HEK293T (cell line): ENCODE measurements around the gene TBCK.

Experiments
- ARNT ChIP-seq: fragments of 450-650 bp; IDR thresholded peaks from 2 replicates; pipeline ENCODE4 v1.6.1; 2017; ENCODE audit warnings: mild to moderate bottlenecking
- BHLHE40 ChIP-seq: fragments of 450-650 bp; IDR thresholded peaks from 2 replicates; pipeline ENCODE4 v1.6.1; 2016; ENCODE audit warnings: mild to moderate bottlenecking, moderate library complexity, borderline replicate concordance
- FOXK2 ChIP-seq: fragments of 450-650 bp; IDR thresholded peaks from 2 replicates; pipeline ENCODE4 v1.6.1; 2016; ENCODE audit warnings: mild to moderate bottlenecking
- HDGF ChIP-seq: fragments of 450-650 bp; IDR thresholded peaks from 2 replicates; pipeline ENCODE4 v1.6.1; 2017; ENCODE audit warnings: antibody characterized with exemption, borderline replicate concordance
- LEF1 ChIP-seq: fragments of 450-650 bp; IDR thresholded peaks from 2 replicates; pipeline ENCODE4 v1.6.1; 2017; ENCODE audit warnings: mild to moderate bottlenecking, borderline replicate concordance
- SP1 ChIP-seq: fragments of 450-650 bp; IDR thresholded peaks from 2 replicates; pipeline ENCODE4 v1.6.1; 2017
- ZNF384 ChIP-seq: fragments of 450-650 bp; IDR thresholded peaks from 2 replicates; pipeline ENCODE4 v1.6.1; 2016
- TF ChIP-seq, protein P1 (sequence below): fragments of 450-650 bp; IDR thresholded peaks from 2 replicates; pipeline ENCODE4 v1.6.1; 2016

DNA sequence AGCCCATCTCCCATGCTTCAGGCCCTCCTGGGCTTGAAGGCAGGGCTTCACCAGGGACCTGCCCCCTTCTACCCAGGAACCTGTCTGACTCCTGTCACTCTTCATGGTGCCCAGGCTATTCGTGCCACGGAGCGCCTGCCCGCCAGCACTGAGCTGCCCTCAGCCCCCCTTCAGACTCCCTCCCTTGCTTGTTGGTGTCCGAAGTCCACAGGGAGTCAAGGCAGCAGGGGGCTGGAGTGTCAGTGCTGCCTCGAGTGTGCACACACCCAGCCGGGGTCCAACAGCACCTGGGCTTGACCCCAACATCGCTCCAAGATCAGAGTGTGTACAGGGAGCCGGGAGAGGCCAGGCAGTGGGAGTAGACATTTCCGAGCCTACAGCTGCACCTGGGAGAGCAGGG lies 59.8 kb downstream of the TBCK start:
- TF ChIP-seq ZNF384, result no peak
- TF ChIP-seq ARNT, result no peak
- no peak for TF ChIP-seq BHLHE40
- no peak for TF ChIP-seq SP1
- TF ChIP-seq, protein P1, sequence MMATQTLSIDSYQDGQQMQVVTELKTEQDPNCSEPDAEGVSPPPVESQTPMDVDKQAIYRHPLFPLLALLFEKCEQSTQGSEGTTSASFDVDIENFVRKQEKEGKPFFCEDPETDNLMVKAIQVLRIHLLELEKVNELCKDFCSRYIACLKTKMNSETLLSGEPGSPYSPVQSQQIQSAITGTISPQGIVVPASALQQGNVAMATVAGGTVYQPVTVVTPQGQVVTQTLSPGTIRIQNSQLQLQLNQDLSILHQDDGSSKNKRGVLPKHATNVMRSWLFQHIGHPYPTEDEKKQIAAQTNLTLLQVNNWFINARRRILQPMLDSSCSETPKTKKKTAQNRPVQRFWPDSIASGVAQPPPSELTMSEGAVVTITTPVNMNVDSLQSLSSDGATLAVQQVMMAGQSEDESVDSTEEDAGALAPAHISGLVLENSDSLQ, result no peak
- no peak for TF ChIP-seq HDGF
- no peak for TF ChIP-seq LEF1
- TF ChIP-seq FOXK2, result no peak
